ENCODE measurements around the gene RNF186. TPM values are rescaled to one million over a fixed set of nuclear protein-coding genes. Genes with fewer than 3 reads are reported as not detected.
"Not testable (repeated sequence)": the region's sequence is repeated elsewhere in the genome, so short reads cannot be mapped to it uniquely, and the experiment has no call there.

The RNF186 gene
- total RNA-seq, 1 experiment from 2014 or later: 0.69 TPM

- H3K4me3 ChIP-seq (ENCODE audit: low read length): no peak overlapping the region
- H3K4me1 ChIP-seq (ENCODE audit: insufficient read depth, low read length): peaks cover under 1% of the 10 kb centered on the region
- ATAC-seq (no peak), DNase-seq (no peak)
- no peaks in the 10 kb centered on the region for H3K36me3 ChIP-seq (ENCODE audit: low read depth, low read length)
- intact Hi-C loops (cut with micrococcal nuclease): no loop called here
- no peaks in the 10 kb centered on the region for H3K79me2 ChIP-seq (ENCODE audit: low read length)
- no peaks in the 10 kb centered on the region for H3K27me3 ChIP-seq (ENCODE audit: low read length)
- no peak overlapping the region for H2AFZ ChIP-seq (ENCODE audit: low read length)
- no peak overlapping the region for H3K4me2 ChIP-seq (ENCODE audit: low read length)
- no peak overlapping the region for H3K27ac ChIP-seq (ENCODE audit: low read length)
- ChIA-PET CTCF (interaction anchor here (0.6 kb wide), 1 partner anchor 80 kb away, joined by 12 read pairs; no protein-coding TSS in a partner anchor), POLR2A (ENCODE audit: unreplicated experiment) (no interaction called here)
- TF ChIP-seq EZH2 (IDR thresholded peaks at IDR 0.05; ENCODE audit: low read length, unreplicated experiment) (no peak), EZH2phosphoT487 (IDR thresholded peaks at IDR 0.05; ENCODE audit: borderline replicate concordance, low read length) (no peak), CTCF (conservative IDR thresholded peaks at IDR 0.05; ENCODE audit: low read depth, low read length) (no peak)
- BruUV-seq (replicated peaks): no TSS peak
- H3F3A ChIP-seq (ENCODE audit: low read length, unreplicated experiment): no peaks in the 10 kb centered on the region
- no peaks in the 10 kb centered on the region for H3K9me3 ChIP-seq (ENCODE audit: low read length)
- no peaks in the 10 kb centered on the region for H4K20me1 ChIP-seq (ENCODE audit: low read length)
- no peaks in the 10 kb centered on the region for H3K9me2 ChIP-seq (replicated peaks; ENCODE audit: low read length)
- H3K9ac ChIP-seq (ENCODE audit: low read length): no peak overlapping the region
Observed at GRCh38 chr1:19792237-19793002, 22.7 kb downstream of the RNF186 start.

- H3K4me1 ChIP-seq (ENCODE audit: insufficient read depth, low read length); H3K27me3 ChIP-seq (ENCODE audit: low read length); H3K36me3 ChIP-seq (ENCODE audit: low read depth, low read length); H3K9me3 ChIP-seq (ENCODE audit: low read length); H3K79me2 ChIP-seq (ENCODE audit: low read length); H2AFZ ChIP-seq (ENCODE audit: low read length); H3K27ac ChIP-seq (ENCODE audit: low read length); H3K4me2 ChIP-seq (ENCODE audit: low read length); H3K9ac ChIP-seq (ENCODE audit: low read length); DNase-seq; POLR2A ChIA-PET (ENCODE audit: unreplicated experiment); H3K4me3 ChIP-seq (ENCODE audit: low read length); H3K9me2 ChIP-seq (replicated peaks; ENCODE audit: low read length); ATAC-seq; intact Hi-C loops (cut with micrococcal nuclease); H4K20me1 ChIP-seq (ENCODE audit: low read length); BruUV-seq (replicated peaks); H3F3A ChIP-seq (ENCODE audit: low read length, unreplicated experiment): not testable (repeated sequence)
- CTCF ChIA-PET: interaction anchor here (0.7 kb wide), 1 partner anchor 56 kb away, joined by 3 read pairs; no protein-coding TSS in a partner anchor
Observed at GRCh38 chr1:19790061-19790975, 24.8 kb downstream of the RNF186 start.

GRCh38 chr1:19786988-19787423 is 28.1 kb downstream of the RNF186 start:
- Histone ChIP-seq H4K20me1 (ENCODE audit: low read length) (no peaks in the 10 kb centered on the region), H3K9me3 (ENCODE audit: low read length) (no peaks in the 10 kb centered on the region), H3K79me2 (ENCODE audit: low read length) (no peaks in the 10 kb centered on the region), H2AFZ (ENCODE audit: low read length) (no peak overlapping the region), H3K36me3 (ENCODE audit: low read depth, low read length) (no peaks in the 10 kb centered on the region), H3K27me3 (ENCODE audit: low read length) (no peaks in the 10 kb centered on the region), H3K27ac (ENCODE audit: low read length) (no peak overlapping the region), H3K4me3 (ENCODE audit: low read length) (no peak overlapping the region), H3K4me1 (ENCODE audit: insufficient read depth, low read length) (peaks cover 8% of the 10 kb centered on the region), H3K9me2 (replicated peaks; ENCODE audit: low read length) (no peaks in the 10 kb centered on the region), H3K4me2 (ENCODE audit: low read length) (0 out of 2 replicates have a peak overlapping the region, but pooled peaks have one; percentile 6), H3K9ac (ENCODE audit: low read length) (no peak overlapping the region), H3F3A (ENCODE audit: low read length, unreplicated experiment) (no peaks in the 10 kb centered on the region)
- intact Hi-C loops (cut with micrococcal nuclease): no loop called here
- TF ChIP-seq CTCF (conservative IDR thresholded peaks at IDR 0.05; ENCODE audit: low read depth, low read length) (no peak), EZH2phosphoT487 (IDR thresholded peaks at IDR 0.05; ENCODE audit: borderline replicate concordance, low read length) (no peak), EZH2 (IDR thresholded peaks at IDR 0.05; ENCODE audit: low read length, unreplicated experiment) (no peak)
- BruUV-seq (replicated peaks): no TSS peak
- ATAC-seq (peak; percentile 40; the same call in 1 of the 2 replicates), DNase-seq (peak; percentile 59)
- CTCF ChIA-PET: no interaction called here
- POLR2A ChIA-PET (ENCODE audit: unreplicated experiment): no interaction called here

All from PC-3 (cell line).